ENCODE measurements around the gene XXYLT1. TPM values are rescaled to one million over a fixed set of nuclear protein-coding genes. Genes with fewer than 3 reads are reported as not detected.
A peak's percentile ranks its signal among the peaks of the same experiment; 100 is the strongest.
"Not testable (repeated sequence)": the region's sequence is repeated elsewhere in the genome, so short reads cannot be mapped to it uniquely, and the experiment has no call there.

Gene XXYLT1
- total RNA-seq, 1 donor from 2014 or later, result 2.8 TPM

GRCh38 chr3:195058336-195059005 is 212.5 kb downstream of the XXYLT1 start:
- no peak for DNase-seq (ENCODE audit: low spot score)
- no peak for ATAC-seq

GRCh38 chr3:195057716-195058115 is 213.2 kb downstream of the XXYLT1 start:
- DNase-seq (ENCODE audit: low spot score) (no peak), ATAC-seq (no peak)

GRCh38 chr3:195056506-195056905 is 214.5 kb downstream of the XXYLT1 start:
- DNase-seq (ENCODE audit: low spot score) (no peak), ATAC-seq (no peak)

DNA sequence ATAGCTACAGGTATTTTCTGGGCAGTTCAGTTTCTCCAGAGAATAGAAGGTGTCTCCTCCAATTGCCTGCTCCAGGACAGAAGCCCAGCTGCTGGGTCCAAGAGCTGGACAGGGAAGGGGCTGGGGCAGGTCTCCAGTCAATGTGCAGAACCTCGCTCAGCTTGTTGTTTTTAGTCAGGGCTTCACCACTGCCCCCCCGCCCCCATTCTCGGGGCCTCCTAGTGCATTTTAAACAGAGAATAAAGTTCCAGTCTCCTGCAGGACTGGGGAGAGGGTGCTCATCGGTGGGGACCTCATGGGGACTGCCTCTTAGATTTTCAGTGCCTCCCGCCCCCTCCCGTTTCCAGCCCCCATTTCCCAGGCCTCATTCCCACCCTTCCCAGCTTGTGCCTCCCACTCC is 216.6 kb downstream of the XXYLT1 start:
- ATAC-seq (no peak), DNase-seq (ENCODE audit: low spot score) (no peak)

DNA sequence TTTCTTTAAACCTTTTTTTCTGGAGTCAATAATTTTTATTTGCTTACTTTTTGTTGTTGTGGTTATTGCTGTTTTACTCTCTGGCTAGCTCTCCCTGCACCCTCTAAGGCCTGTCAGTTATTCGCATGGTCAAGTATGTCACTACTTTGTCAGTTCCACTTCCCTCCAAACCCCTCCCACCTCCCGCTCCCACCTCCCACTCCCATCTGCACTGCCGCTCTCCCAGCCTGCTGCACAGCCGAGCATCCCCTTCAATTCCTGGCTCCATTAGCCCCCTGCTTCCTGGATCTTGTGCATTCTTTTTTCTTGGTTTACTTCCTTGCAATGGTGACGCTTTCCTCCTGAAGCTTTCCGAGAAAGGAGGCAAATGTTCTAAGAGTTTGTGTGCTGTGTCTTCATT is 218.0 kb downstream of the XXYLT1 start:
- ATAC-seq, result no peak
- DNase-seq (ENCODE audit: low spot score), result no peak

GRCh38 chr3:195050296-195050695 is 220.7 kb downstream of the XXYLT1 start:
- not testable (repeated sequence) for ATAC-seq

DNA sequence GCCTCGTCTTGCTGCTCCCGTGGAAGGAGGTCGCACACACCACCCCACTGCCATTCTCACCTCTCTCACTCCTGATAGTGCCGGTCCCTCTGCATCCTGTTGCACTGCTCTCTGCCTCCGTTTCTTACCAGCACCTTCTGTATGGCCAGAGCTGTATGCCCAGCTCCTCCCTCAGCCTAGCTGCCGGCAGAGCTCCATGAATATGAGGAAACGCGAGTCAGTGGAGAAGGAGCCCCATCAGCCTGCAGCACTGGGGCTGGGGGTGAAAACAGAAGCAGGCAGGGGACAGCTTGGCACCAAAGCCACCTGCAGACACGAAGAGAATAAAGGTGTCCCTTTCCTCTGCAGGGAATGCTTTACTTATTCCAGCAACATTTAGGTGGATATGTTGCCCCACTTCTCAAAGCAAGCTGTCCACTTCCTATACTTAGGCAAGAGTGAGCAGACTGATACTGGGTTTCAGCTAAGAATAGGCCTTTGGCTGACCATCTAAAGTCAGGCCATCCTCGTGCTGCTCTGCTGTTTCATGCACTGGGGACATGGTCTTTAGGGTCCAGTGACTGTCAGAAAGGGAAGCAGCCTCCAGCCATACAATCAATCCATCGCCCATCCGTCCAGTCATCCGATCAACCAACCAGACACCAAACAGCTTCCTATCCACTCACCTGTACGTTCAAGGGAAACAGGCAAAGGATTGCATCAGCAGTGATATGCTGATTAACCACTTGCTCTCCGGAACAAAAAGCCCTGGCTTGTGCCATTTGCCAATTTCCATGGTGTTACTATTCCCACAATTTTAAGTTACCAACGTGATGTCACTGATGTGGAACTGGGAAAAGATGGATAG is 222.7 kb downstream of the XXYLT1 start:
- DNase-seq (ENCODE audit: low spot score), result no peak
- no peak for ATAC-seq

More at GRCh38 chr3:195050296-195050695, 220.7 kb downstream of the XXYLT1 start:
- not testable (repeated sequence) for DNase-seq (ENCODE audit: low spot score)

DNA sequence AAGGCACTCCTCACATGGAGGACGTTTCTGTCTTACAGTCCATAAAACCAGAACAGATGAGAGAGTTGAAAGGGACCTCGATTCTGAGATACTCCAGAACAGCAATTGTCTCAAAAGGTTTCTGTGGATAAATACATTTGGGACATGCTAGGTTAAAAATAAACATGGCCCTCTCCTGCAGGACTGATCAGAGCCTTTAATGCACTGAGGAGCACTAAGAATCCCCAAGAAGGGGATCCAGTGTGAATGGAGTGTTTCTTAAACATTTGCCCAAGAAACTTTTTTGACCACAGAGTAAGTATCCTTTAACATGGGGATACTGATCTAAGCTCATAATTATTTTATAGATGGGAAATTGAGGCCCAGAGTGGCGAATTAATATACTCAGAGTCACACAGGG is 223.4 kb downstream of the XXYLT1 start:
- no peak for ATAC-seq
- DNase-seq (ENCODE audit: low spot score), result no peak

DNA sequence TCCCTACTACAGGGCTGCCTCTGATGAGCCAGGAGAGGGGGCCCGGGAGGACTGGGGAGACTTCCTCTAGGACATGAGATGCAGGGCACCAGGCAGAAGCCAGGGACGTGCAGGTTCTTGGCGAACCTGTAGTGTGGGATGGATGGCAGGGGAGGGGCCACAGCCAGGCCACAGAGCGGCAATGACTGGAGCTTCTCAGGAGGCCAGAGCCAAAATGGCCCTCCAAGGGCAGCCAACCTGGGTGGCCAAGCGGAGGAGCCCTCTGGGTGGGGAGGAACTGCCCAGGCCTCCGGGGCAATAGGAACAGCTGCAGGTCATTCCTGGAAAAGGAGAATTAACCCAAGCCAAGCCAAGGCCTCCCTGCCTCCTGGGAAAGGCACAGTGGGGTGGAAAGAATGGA is 224.5 kb downstream of the XXYLT1 start:
- ATAC-seq (no peak), DNase-seq (ENCODE audit: low spot score) (no peak)

DNA sequence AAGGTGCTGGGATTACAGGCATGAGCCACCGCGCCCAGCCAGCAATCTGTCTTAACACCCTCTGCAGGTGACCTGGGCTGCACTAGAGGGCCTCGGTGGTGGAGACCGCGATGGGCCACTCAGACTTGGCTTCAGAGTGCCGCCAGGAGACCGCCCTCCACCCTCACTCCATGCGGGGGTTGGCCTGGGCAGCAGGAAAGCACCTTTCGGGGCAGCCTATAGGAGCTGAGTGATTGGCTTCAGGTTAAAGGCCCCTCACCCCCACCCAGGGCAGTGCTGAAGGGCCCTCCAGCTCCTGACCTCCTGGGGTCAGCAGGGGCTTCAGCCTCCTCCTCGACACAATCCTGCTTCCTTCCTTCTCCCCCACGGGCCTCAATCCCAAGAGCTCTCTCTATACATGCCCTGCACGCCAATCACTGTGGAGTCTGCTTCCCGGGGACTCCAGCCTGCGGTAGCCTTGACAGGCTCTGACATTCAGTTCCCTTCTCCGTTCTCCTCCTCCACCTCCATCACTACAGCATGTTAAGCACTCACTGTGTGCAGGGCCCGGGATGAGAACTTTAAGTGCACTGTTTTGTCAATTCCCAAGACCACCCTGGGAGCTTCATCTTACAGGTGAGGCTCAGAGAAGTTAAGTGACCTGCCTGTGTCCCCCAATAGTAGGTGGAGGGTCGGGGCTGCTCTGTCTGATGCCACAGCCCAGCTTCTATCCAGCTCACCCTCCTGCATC is 225.3 kb downstream of the XXYLT1 start:
- DNase-seq (ENCODE audit: low spot score) (no peak), ATAC-seq (no peak)

DNA sequence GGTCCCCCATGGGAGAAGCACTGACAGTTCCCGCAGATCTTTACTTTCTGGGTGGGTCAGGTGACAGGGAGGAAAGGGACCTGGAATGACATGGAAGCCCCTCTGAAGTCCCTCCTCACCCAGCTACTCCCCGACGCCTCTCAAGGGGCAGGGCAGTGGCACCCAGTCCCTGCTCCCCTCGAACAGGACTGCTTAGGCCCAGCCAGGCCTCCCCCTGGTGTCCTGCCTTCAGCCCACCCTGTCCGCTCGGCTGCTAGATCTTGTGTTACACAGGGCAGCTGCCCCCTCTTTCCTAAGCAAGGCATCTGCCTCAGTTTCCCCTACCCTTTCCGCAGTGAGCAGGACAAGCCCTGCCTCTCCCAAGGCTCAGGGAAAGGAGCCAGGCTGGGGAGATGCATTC is 226.5 kb downstream of the XXYLT1 start:
- ATAC-seq (no peak), DNase-seq (ENCODE audit: low spot score) (no peak)

DNA sequence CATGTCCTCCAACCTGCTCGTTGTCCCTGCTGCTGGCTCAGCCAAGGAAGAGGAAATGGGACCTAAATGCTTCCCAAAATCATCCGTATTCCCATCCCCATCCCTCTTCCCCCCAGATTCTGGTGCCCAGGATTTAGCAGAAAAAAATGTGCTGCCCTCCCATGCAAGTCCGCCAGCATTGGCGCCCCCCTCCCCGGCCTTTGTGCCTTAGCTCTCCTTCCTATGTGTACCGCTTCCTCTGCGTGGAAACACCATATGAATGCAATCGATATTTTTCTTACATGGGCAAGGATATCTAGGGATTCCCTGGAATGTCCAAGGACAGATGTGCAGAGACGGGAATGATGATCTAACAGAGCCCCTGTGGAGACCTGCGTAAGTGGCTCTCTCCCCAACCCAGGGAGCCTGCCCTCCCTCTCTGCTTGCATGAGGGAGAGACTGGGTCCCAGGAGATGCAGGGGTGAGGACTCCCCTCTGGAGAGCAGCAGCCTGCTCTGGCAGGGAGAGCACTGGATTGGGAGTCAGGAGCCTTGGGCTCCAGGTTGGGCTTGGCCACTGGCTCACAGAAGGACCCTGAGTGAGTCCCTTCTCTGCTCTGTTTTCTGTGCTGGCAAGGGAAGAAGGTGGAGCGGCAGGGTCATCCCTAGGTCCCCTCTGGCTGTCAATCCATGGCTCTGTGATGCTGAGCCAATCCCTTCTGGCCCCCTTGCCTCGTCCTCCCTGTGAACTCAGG is 227.2 kb downstream of the XXYLT1 start:
- no peak for DNase-seq (ENCODE audit: low spot score)
- ATAC-seq, result no peak

DNA sequence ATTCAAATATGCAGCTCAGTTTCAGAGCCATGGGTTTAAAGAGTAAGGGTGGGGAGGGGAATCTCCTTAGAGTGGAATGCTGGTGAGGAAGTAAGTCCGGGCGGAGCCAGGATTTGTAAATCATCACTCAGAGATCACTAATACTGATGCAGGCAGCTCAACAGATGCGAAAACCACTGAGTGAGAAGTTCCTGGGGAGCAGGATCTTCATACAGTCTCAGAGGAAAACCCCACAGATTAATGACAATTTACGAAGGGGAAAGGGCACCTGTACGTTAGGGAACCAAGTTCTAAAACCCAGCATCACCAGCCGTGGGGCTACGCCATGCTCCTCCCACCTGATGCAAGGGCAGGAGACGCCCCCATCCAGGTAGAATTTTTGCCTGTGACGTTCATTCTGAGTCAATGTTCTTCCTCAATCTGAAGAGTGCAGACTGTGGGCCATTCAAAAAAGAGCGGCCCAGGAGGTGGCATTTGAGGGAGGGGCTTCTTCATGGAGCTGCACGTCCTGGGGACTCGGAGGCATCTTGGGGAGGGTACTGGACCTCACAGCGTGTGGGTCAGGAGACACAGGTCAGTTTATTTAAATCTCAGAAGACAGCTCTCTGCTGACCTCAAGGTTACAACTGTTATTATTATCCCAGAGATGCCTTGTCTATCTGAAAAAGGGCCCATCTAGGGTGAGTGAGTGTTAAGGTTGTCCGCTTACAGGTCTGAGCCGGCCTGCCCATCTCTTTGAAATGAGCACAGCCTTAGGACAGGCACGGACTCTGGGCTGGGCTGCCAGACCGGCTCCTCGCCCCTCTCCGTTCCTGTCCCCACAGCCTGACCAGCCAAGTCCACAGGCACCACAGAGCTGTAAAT is 228.0 kb downstream of the XXYLT1 start:
- no peak for ATAC-seq
- no peak for DNase-seq (ENCODE audit: low spot score)

- ATAC-seq, result no peak
- no peak for DNase-seq (ENCODE audit: low spot score)
Measured at GRCh38 chr3:195041871-195042742, 228.9 kb downstream of the XXYLT1 start.

- no peak for ATAC-seq
- DNase-seq (ENCODE audit: low spot score), result no peak
Measured at GRCh38 chr3:195040773-195041520, 230.0 kb downstream of the XXYLT1 start.

- ATAC-seq (peak; percentile 20), DNase-seq (ENCODE audit: low spot score) (no peak)
Measured at GRCh38 chr3:195040094-195040493, 230.9 kb downstream of the XXYLT1 start.

GRCh38 chr3:195039180-195039843 is 231.6 kb downstream of the XXYLT1 start:
- ATAC-seq (peak; percentile 68), DNase-seq (ENCODE audit: low spot score) (no peak)

GRCh38 chr3:195038161-195038560 is 232.8 kb downstream of the XXYLT1 start:
- no peak for DNase-seq (ENCODE audit: low spot score)
- ATAC-seq, result no peak

Data from left lobe of liver (tissue), 2 donors.